ENCODE data around the gene REXO4.

REXO4 gene

GRCh38 chr9:133421615-133422542 is 4.1 kb upstream of the REXO4 start, which contains the start of gene ADAMTS13:
Gene ADAMTS13, plus strand, starts transcription at chr9:133422367. Its CDS starts 77 bp downstream, at chr9:133422444.
- no peak within 1 kb of the TSS for H3K4me3 ChIP-seq
- TF ChIP-seq CTCF (IDR thresholded peaks at IDR 0.05): no peak
- H3K27ac ChIP-seq: no peak within 1 kb of the TSS
- DNase-seq (ENCODE audit: low spot score): no peak

- no peak for TF ChIP-seq CTCF (IDR thresholded peaks at IDR 0.05)
- DNase-seq (ENCODE audit: low spot score): no peak
- H3K4me3 ChIP-seq: no peak overlapping the region
Observed at GRCh38 chr9:133420392-133420827, 2.6 kb upstream of the REXO4 start.

GRCh38 chr9:133419005-133419404 is 1.2 kb upstream of the REXO4 start:
- no peak for DNase-seq (ENCODE audit: low spot score)
- no peak for TF ChIP-seq CTCF (IDR thresholded peaks at IDR 0.05)
- no peak overlapping the region for H3K27ac ChIP-seq
- H3K4me3 ChIP-seq: no peak overlapping the region

More at GRCh38 chr9:133420392-133420827, 2.6 kb upstream of the REXO4 start:
- H3K27ac ChIP-seq: no peak overlapping the region

- DNase-seq (ENCODE audit: low spot score): no peak
Observed at GRCh38 chr9:133415170-133415569, 2.6 kb downstream of the REXO4 start.

GRCh38 chr9:133408042-133408441 is 9.8 kb downstream of the REXO4 start:
- H3K27ac ChIP-seq: no peak overlapping the region
- no peak for DNase-seq (ENCODE audit: low spot score)
- no peak overlapping the region for H3K4me3 ChIP-seq
- no peak for TF ChIP-seq CTCF (IDR thresholded peaks at IDR 0.05)

More at GRCh38 chr9:133415170-133415569, 2.6 kb downstream of the REXO4 start:
- H3K4me3 ChIP-seq: no peak overlapping the region
- H3K27ac ChIP-seq: no peak overlapping the region
- TF ChIP-seq CTCF (IDR thresholded peaks at IDR 0.05): no peak

- TF ChIP-seq CTCF (IDR thresholded peaks at IDR 0.05): peak; percentile 79
- peak; percentile 79 for DNase-seq (ENCODE audit: low spot score)
- Histone ChIP-seq H3K27ac (no peak overlapping the region), H3K4me3 (no peak overlapping the region)
Observed at GRCh38 chr9:133406480-133407307, 11.1 kb downstream of the REXO4 start.
